ENCODE data around the gene LYZL4. TPM values are rescaled to one million over a fixed set of nuclear protein-coding genes. Genes with fewer than 3 reads are reported as not detected.

Gene LYZL4
- total and polyA plus RNA-seq, 2 experiments from 2014 or later = 4.3 to 6.9 TPM

GRCh38 chr3:42450567-42450966 is 40.2 kb upstream of the LYZL4 start:
- no peak for DNase-seq (ENCODE audit: low read depth in 1 of 2, low spot score in 1 of 2)
- Histone ChIP-seq H3K4me3 (no peak overlapping the region), H3K9me3 (ENCODE audit: low read depth) (no peaks in the 10 kb centered on the region), H3K27ac (no peak overlapping the region), H3K4me1 (ENCODE audit: low read depth) (no peaks in the 10 kb centered on the region), H3K36me3 (no peaks in the 10 kb centered on the region), H3K27me3 (no peaks in the 10 kb centered on the region)
- no peak for TF ChIP-seq CTCF (IDR thresholded peaks at IDR 0.05; ENCODE audit: low read depth, low read length)

GRCh38 chr3:42447481-42447880 is 37.1 kb upstream of the LYZL4 start:
- Histone ChIP-seq H3K9me3 (ENCODE audit: low read depth) (no peaks in the 10 kb centered on the region), H3K27me3 (no peaks in the 10 kb centered on the region), H3K36me3 (no peaks in the 10 kb centered on the region), H3K27ac (no peak overlapping the region), H3K4me1 (ENCODE audit: low read depth) (no peaks in the 10 kb centered on the region), H3K4me3 (no peak overlapping the region)
- no peak for DNase-seq (ENCODE audit: low read depth in 1 of 2, low spot score in 1 of 2)
- TF ChIP-seq CTCF (IDR thresholded peaks at IDR 0.05; ENCODE audit: low read depth, low read length) = no peak

- no peak for DNase-seq (ENCODE audit: low read depth in 1 of 2, low spot score in 1 of 2)
- H3K27me3 ChIP-seq = no peaks in the 10 kb centered on the region
- no peak overlapping the region for H3K27ac ChIP-seq
- TF ChIP-seq CTCF (IDR thresholded peaks at IDR 0.05; ENCODE audit: low read depth, low read length) = no peak
- H3K4me1 ChIP-seq (ENCODE audit: low read depth) = no peaks in the 10 kb centered on the region
- H3K9me3 ChIP-seq (ENCODE audit: low read depth) = no peaks in the 10 kb centered on the region
- H3K36me3 ChIP-seq = no peaks in the 10 kb centered on the region
- H3K4me3 ChIP-seq = no peak overlapping the region
These were observed 36.0 kb upstream of the LYZL4 start for GRCh38 chr3:42446111-42447050.

GRCh38 chr3:42443819-42444436 is 33.5 kb upstream of the LYZL4 start:
- Histone ChIP-seq H3K4me1 (ENCODE audit: low read depth) (no peaks in the 10 kb centered on the region), H3K27me3 (no peaks in the 10 kb centered on the region), H3K9me3 (ENCODE audit: low read depth) (no peaks in the 10 kb centered on the region), H3K36me3 (no peaks in the 10 kb centered on the region), H3K4me3 (no peak overlapping the region), H3K27ac (no peak overlapping the region)
- peak; percentile 80 to 91 for DNase-seq (ENCODE audit: low read depth in 1 of 2, low spot score in 1 of 2)
- peak; percentile 99 for TF ChIP-seq CTCF (IDR thresholded peaks at IDR 0.05; ENCODE audit: low read depth, low read length)

GRCh38 chr3:42443292-42443691 is 32.9 kb upstream of the LYZL4 start:
- DNase-seq (ENCODE audit: low read depth in 1 of 2, low spot score in 1 of 2) = no peak
- no peaks in the 10 kb centered on the region for H3K9me3 ChIP-seq (ENCODE audit: low read depth)
- no peaks in the 10 kb centered on the region for H3K27me3 ChIP-seq
- H3K27ac ChIP-seq = no peak overlapping the region
- TF ChIP-seq CTCF (IDR thresholded peaks at IDR 0.05; ENCODE audit: low read depth, low read length) = no peak
- H3K4me3 ChIP-seq = no peak overlapping the region
- no peaks in the 10 kb centered on the region for H3K4me1 ChIP-seq (ENCODE audit: low read depth)
- H3K36me3 ChIP-seq = no peaks in the 10 kb centered on the region
